CD14-positive monocyte (primary cell): ENCODE data around the gene SEH1L. TPM values are rescaled to one million over a fixed set of nuclear protein-coding genes. Genes with fewer than 3 reads are reported as not detected.

ENCODE experiments used
- DNase-seq, 3 donors: peaks; one replicate each; pipeline ENCODE4 v3.0.0-alpha.2; 2011 to 2022
- H2AFZ ChIP-seq: 2 replicates; pipeline ENCODE4 v1.6.0; 2012; ENCODE audit warnings: mild to moderate bottlenecking, low read depth, low read length, inconsistent platforms; ENCODE audit not compliant: insufficient read depth, poor library complexity, severe bottlenecking
- H3K27ac ChIP-seq, 2 donors: 1 replicate in 1 of 2; 2 replicates in 1 of 2; pipeline ENCODE4 v1.5.1; 2012 to 2013; ENCODE audit warnings: low read length in 2 of 2, control low read depth in 1 of 2, inconsistent platforms in 1 of 2, low read depth in 1 of 2, mild to moderate bottlenecking in 1 of 2
- H3K27me3 ChIP-seq, 2 donors: one replicate each; pipeline versions ENCODE4 v1.6.0 to v1.6.1; 2011 to 2013; ENCODE audit warnings: low read length in 2 of 2; ENCODE audit not compliant: control insufficient read depth in 2 of 2, insufficient read depth in 2 of 2
- H3K36me3 ChIP-seq, 2 donors: replicated peaks in 1 of 2; 1 replicate in 1 of 2; 2 replicates in 1 of 2; pipeline versions ENCODE4 v1.5.1 to v1.6.1; 2012 to 2013; ENCODE audit warnings: low read length in 2 of 2, control low read depth in 1 of 2, inconsistent platforms in 1 of 2, mild to moderate bottlenecking in 1 of 2; ENCODE audit not compliant: insufficient read depth in 2 of 2, control insufficient read depth in 1 of 2
- H3K4me1 ChIP-seq, 2 donors: 1 replicate in 1 of 2; 2 replicates in 1 of 2; pipeline versions ENCODE4 v1.5.1 to v1.6.1; 2012 to 2013; ENCODE audit warnings: low read length in 2 of 2, control low read depth in 1 of 2, inconsistent platforms in 1 of 2, mild to moderate bottlenecking in 1 of 2, moderate library complexity in 1 of 2; ENCODE audit not compliant: insufficient read depth in 2 of 2, control insufficient read depth in 1 of 2
- H3K4me2 ChIP-seq: replicated peaks from 2 replicates; pipeline ENCODE3; 2012; ENCODE audit warnings: low read length, moderate library complexity, mild to moderate bottlenecking; ENCODE audit not compliant: poor library complexity, severe bottlenecking; ENCODE audit errors: extremely low read depth
- H3K4me3 ChIP-seq, 3 experiments: fragments of 200-600 bp in 1 of 3; sonication (generic) in 1 of 3; replicated peaks in 1 of 3; 1 replicate in 2 of 3; 2 replicates in 1 of 3; pipeline ENCODE4 v1.5.1; 2011 to 2013; ENCODE audit warnings: low read length in 3 of 3, mild to moderate bottlenecking in 3 of 3, control low read depth in 2 of 3, low read depth in 2 of 3, inconsistent platforms in 1 of 3, moderate library complexity in 1 of 3
- H3K79me2 ChIP-seq: 2 replicates; pipeline ENCODE4 v1.6.0; 2012; ENCODE audit warnings: mild to moderate bottlenecking, control low read depth, inconsistent platforms, low read length, moderate library complexity; ENCODE audit not compliant: insufficient read depth
- H3K9ac ChIP-seq: 2 replicates; pipeline ENCODE4 v1.6.0; 2017; ENCODE audit warnings: low read length, mild to moderate bottlenecking; ENCODE audit not compliant: insufficient read depth, poor library complexity, severe bottlenecking
- H3K9me3 ChIP-seq, 2 donors: replicated peaks in 1 of 2; 1 replicate in 1 of 2; 2 replicates in 1 of 2; pipeline versions ENCODE4 v1.5.1 to v1.6.1; 2012 to 2013; ENCODE audit warnings: low read length in 2 of 2, control low read depth in 1 of 2; ENCODE audit not compliant: control insufficient read depth in 1 of 2, insufficient read depth in 1 of 2
- H4K20me1 ChIP-seq: 2 replicates; pipeline ENCODE4 v1.6.0; 2012; ENCODE audit warnings: mild to moderate bottlenecking, low read length, control low read depth, moderate library complexity; ENCODE audit not compliant: insufficient read depth
- H3K27ac Mint-ChIP-seq, 7 donors: one replicate each; pipeline ENCODE4 v1.8.0; 2020; ENCODE audit warnings: mild to moderate bottlenecking in 7 of 7, mixed read lengths in 7 of 7, moderate library complexity in 6 of 7, inconsistent platforms in 2 of 7
- H3K27me3 Mint-ChIP-seq, 3 donors: one replicate each; pipeline ENCODE4 v1.8.0; 2021 to 2022; ENCODE audit warnings: low read depth in 3 of 3, mild to moderate bottlenecking in 3 of 3, mixed read lengths in 3 of 3, moderate library complexity in 3 of 3, inconsistent platforms in 1 of 3
- H3K36me3 Mint-ChIP-seq, 2 donors: one replicate each; pipeline ENCODE4 v1.8.0; 2020; ENCODE audit warnings: mixed read lengths in 2 of 2, inconsistent platforms in 1 of 2, mild to moderate bottlenecking in 1 of 2
- H3K4me1 Mint-ChIP-seq: one replicate; pipeline ENCODE4 v1.8.0; 2020; ENCODE audit warnings: mild to moderate bottlenecking, mixed read lengths
- H3K4me3 Mint-ChIP-seq, 2 donors: one replicate each; pipeline ENCODE4 v1.8.0; 2020; ENCODE audit warnings: mild to moderate bottlenecking in 2 of 2, mixed read lengths in 2 of 2, moderate library complexity in 1 of 2
- H3K9me3 Mint-ChIP-seq, 7 donors: one replicate each; pipeline ENCODE4 v1.8.0; 2020 to 2022; ENCODE audit warnings: mixed read lengths in 7 of 7, mild to moderate bottlenecking in 6 of 7, moderate library complexity in 6 of 7, inconsistent platforms in 2 of 7
- CTCF ChIP-seq: fragments of 200-600 bp; IDR thresholded peaks from one replicate; pipeline ENCODE4 v1.8.0; 2022; ENCODE audit warnings: antibody characterized with exemption, mild to moderate bottlenecking
- WGBS: methylation state at CpG from one replicate; pipeline ENCODE4 v1.1.5; 2013; ENCODE audit warnings: missing lambda C conversion rate; ENCODE audit not compliant: insufficient coverage; 5-methylcytosine and 5-hydroxymethylcytosine counted together
- intact Hi-C, 2 donors: fragments of 100-400 bp; cut with micrococcal nuclease; formaldehyde crosslinking; loops; one replicate each; pipeline versions ENCODE4 v1.15.0 to v1.15.1; 2023
- polyA plus RNA-seq, 3 donors: library from polyadenylated mRNA; depleted of rRNA in 1 of 3; unstranded in 2 of 3; stranded (reverse) in 1 of 3; fragments of 300-500 nt in 2 of 3; fragments of >200 nt in 1 of 3; fragmentation: Illumina TruSeq in 2 of 3; gene quantifications; 1 replicate in 2 of 3; 2 replicates in 1 of 3; pipeline ENCODE4 v1.2.3, GENCODE V29; 2012 to 2021

Gene SEH1L
- polyA plus RNA-seq, 3 donors: 7.1 to 26.9 (median 25.9) TPM

- peaks cover 14 to 21% of the 10 kb centered on the region in 2 donors for H3K4me1 ChIP-seq
- peaks cover 15% of the 10 kb centered on the region for H3K4me1 Mint-ChIP-seq
- H3K79me2 ChIP-seq: peaks cover 91% of the 10 kb centered on the region
- no peak for DNase-seq
- no peaks in the 10 kb centered on the region for H3K27me3 Mint-ChIP-seq
- H3K27ac Mint-ChIP-seq: no peak overlapping the region
- intact Hi-C loops: loop anchor here (10.0 kb wide), 2 partner anchors 111 to 149 kb away; partner anchors contain the start of gene PTPN2 (in 1 of the 2)
- H3K4me3 ChIP-seq: no peak overlapping the region
- no peak overlapping the region for H3K4me2 ChIP-seq
- H3K36me3 ChIP-seq: peaks cover 6 to 23% of the 10 kb centered on the region in 2 donors
- no peak for TF ChIP-seq CTCF
- no CpG with 5 or more reads among the region's 2 CpGs for WGBS
- H4K20me1 ChIP-seq: peaks cover 77% of the 10 kb centered on the region
- peak overlapping the region in 1 of 2 donors; percentile 4 for H3K27ac ChIP-seq
- H3K27me3 ChIP-seq: no peaks in the 10 kb centered on the region
- H3K4me3 Mint-ChIP-seq: no peak overlapping the region
- no peaks in the 10 kb centered on the region for H3K9me3 ChIP-seq
- no peaks in the 10 kb centered on the region for H3K9me3 Mint-ChIP-seq
- H2AFZ ChIP-seq: no peak overlapping the region
- H3K9ac ChIP-seq: no peak overlapping the region
- peaks cover 9% of the 10 kb centered on the region in 2 donors for H3K36me3 Mint-ChIP-seq
Observed at GRCh38 chr18:12995424-12995823, 47.6 kb downstream of the SEH1L start.

DNA sequence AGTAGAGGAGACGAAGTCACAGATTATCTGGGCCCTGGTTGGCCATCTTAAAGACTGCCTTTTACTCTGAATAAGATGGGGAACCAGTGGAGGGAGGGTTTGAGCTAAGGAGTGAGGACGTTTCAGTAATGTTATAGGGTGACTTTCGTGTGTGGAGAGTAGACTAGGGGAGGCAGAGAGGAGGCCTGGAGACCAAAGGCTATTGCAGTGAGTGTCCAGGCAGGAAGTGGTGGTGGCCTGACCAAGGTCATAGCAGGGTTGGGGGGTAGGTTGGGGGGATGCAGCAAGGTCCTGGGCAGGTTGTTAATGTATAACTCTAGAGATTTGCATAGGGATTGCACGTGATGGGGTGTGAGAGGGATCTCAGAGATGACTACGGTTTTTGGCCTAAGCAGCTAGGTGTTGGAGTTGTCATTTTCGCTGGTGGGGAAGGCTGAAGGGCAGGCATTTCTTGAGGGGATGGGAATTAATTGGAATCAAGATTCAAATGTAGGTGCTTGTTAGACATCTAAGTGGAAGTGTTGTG is 48.2 kb downstream of the SEH1L start:
- Histone ChIP-seq H3K27ac (peak overlapping the region in 1 of 2 donors; percentile 4), H3K9ac (no peak overlapping the region), H3K9me3 (no peaks in the 10 kb centered on the region), H3K36me3 (peaks cover 11 to 29% of the 10 kb centered on the region in 2 donors), H3K27me3 (no peaks in the 10 kb centered on the region), H3K4me1 (peaks cover 12 to 17% of the 10 kb centered on the region in 2 donors), H3K79me2 (peaks cover 97% of the 10 kb centered on the region), H3K4me3 (no peak overlapping the region), H2AFZ (no peak overlapping the region), H3K4me2 (no peak overlapping the region), H4K20me1 (peaks cover 82% of the 10 kb centered on the region)
- intact Hi-C loops: loop anchor here (10.0 kb wide), 2 partner anchors 111 to 149 kb away; partner anchors contain the start of gene PTPN2 (in 1 of the 2)
- H3K36me3 Mint-ChIP-seq: peaks cover 10 to 13% of the 10 kb centered on the region in 2 donors
- no peaks in the 10 kb centered on the region for H3K27me3 Mint-ChIP-seq
- DNase-seq: no peak
- peaks cover 12% of the 10 kb centered on the region for H3K4me1 Mint-ChIP-seq
- 90% methylated on average over 6 of the region's 6 CpGs for WGBS
- no peaks in the 10 kb centered on the region for H3K9me3 Mint-ChIP-seq
- H3K4me3 Mint-ChIP-seq: no peak overlapping the region
- no peak for TF ChIP-seq CTCF
- H3K27ac Mint-ChIP-seq: no peak overlapping the region
